ENCODE data around the gene REXO2. TPM values are rescaled to one million over a fixed set of nuclear protein-coding genes. Genes with fewer than 3 reads are reported as not detected.

REXO2 gene
- total and polyA plus RNA-seq, 2 of the 13 experiments (the other 11 are each of a cell fraction or from before 2014, with no cell fraction given): 95.6 to 104 TPM

- TF ChIP-seq TEAD3 (CRISPR knock-in tag; optimal IDR thresholded peaks at IDR 0.05; ENCODE audit: borderline replicate concordance) (no peak), ZNF883 (CRISPR knock-in tag; IDR thresholded peaks at IDR 0.05; ENCODE audit: not compliant biosample characterization) (peak; percentile 86), ZNF121 (CRISPR knock-in tag; IDR thresholded peaks at IDR 0.05) (0 out of 2 replicates have a peak, but pooled peaks have one; percentile 20), ZNF800 (CRISPR knock-in tag; IDR thresholded peaks at IDR 0.05) (no peak; the same call in 1 of the 2 replicates), ZNF501 (CRISPR knock-in tag; IDR thresholded peaks at IDR 0.05) (peak; percentile 93), SALL2 (CRISPR knock-in tag; IDR thresholded peaks at IDR 0.05) (peak; percentile 81), ZNF737 (CRISPR knock-in tag; IDR thresholded peaks at IDR 0.05; ENCODE audit: borderline replicate concordance) (no peak), MXD1 (CRISPR knock-in tag; IDR thresholded peaks at IDR 0.05) (peak; percentile 80), NFE2L1 (CRISPR knock-in tag; IDR thresholded peaks at IDR 0.05; ENCODE audit: borderline replicate concordance) (peak; percentile 98; the same call in 1 of the 2 replicates), MTA1 (CRISPR knock-in tag; IDR thresholded peaks at IDR 0.05; ENCODE audit: borderline replicate concordance) (0 out of 2 replicates have a peak, but pooled peaks have one; percentile 41), ZSCAN9 (CRISPR knock-in tag; IDR thresholded peaks at IDR 0.05; ENCODE audit: borderline replicate concordance) (no peak), NCOA2 (CRISPR knock-in tag; IDR thresholded peaks at IDR 0.05) (no peak; the same call in 1 of the 2 replicates), GTF2F1 (IDR thresholded peaks at IDR 0.05; ENCODE audit: low read length) (0 out of 2 replicates have a peak, but pooled peaks have one; percentile 51), SP4 (CRISPR knock-in tag; IDR thresholded peaks at IDR 0.05) (peak; percentile 12; the same call in 1 of the 2 replicates), ETV5 (CRISPR knock-in tag; IDR thresholded peaks at IDR 0.05; ENCODE audit: borderline replicate concordance) (peak; percentile 44), IRF2 (CRISPR knock-in tag; IDR thresholded peaks at IDR 0.05) (peak; percentile 90), TFAP4 (IDR thresholded peaks at IDR 0.05; ENCODE audit: borderline replicate concordance, low read depth) (no peak), GFI1 (CRISPR knock-in tag; IDR thresholded peaks at IDR 0.05; ENCODE audit: borderline replicate concordance) (peak; percentile 34; the same call in 1 of the 2 replicates), ZNF709 (CRISPR knock-in tag; IDR thresholded peaks at IDR 0.05) (peak; percentile 84; the same call in 1 of the 2 replicates), ZMYM3 (CRISPR knock-in tag; IDR thresholded peaks at IDR 0.05) (no peak), IKZF4 (CRISPR knock-in tag; IDR thresholded peaks at IDR 0.05; ENCODE audit: borderline replicate concordance, low read depth, not compliant biosample characterization) (no peak), KAT8 (CRISPR knock-in tag; IDR thresholded peaks at IDR 0.05) (peak; percentile 86), ZNF513 (CRISPR knock-in tag; conservative IDR thresholded peaks at IDR 0.05) (0 out of 2 replicates have a peak, but pooled peaks have one; percentile 18), MTF1 (CRISPR knock-in tag; IDR thresholded peaks at IDR 0.05) (peak; percentile 54; the same call in 1 of the 2 replicates), TBX3 (IDR thresholded peaks at IDR 0.05; ENCODE audit: borderline replicate concordance) (no peak), ZNF747 (CRISPR knock-in tag; IDR thresholded peaks at IDR 0.05; ENCODE audit: borderline replicate concordance) (peak; percentile 37; the same call in 1 of the 2 replicates)
These were observed 38.9 kb upstream of the REXO2 start, which contains the start of the genes C11orf71 and RBM7 (continued) for GRCh38 chr11:114400216-114400914.

All from HepG2 (cell line).